GM12878 (cell line): ENCODE results near the gene DOK1. TPM values are rescaled to one million over a fixed set of nuclear protein-coding genes. Genes with fewer than 3 reads are reported as not detected.
A peak's percentile ranks its signal among the peaks of the same experiment; 100 is the strongest.

ENCODE experiments used
- BACH1 ChIP-seq: fragments of 450-650 bp; IDR thresholded peaks from 2 replicates; pipeline ENCODE4 v1.6.1; 2017; ENCODE audit warnings: mild to moderate bottlenecking, borderline replicate concordance
- CEBPZ ChIP-seq: fragments of 150-350 bp; IDR thresholded peaks from 2 replicates; pipeline ENCODE4 v1.6.1; 2016; ENCODE audit warnings: low read depth, low read length
- CTCF ChIP-seq, 3 experiments: IDR thresholded peaks in 2 of 3; conservative IDR thresholded peaks in 1 of 3; 2 replicates each; pipeline ENCODE4 v1.5.1; 2011; ENCODE audit warnings: low read depth in 3 of 3, low read length in 3 of 3, mild to moderate bottlenecking in 3 of 3, control low read depth in 2 of 3, moderate library complexity in 2 of 3, inconsistent platforms in 1 of 3, mixed read lengths in 1 of 3; ENCODE audit not compliant: control insufficient read depth in 2 of 3, insufficient read depth in 1 of 3; ENCODE audit errors: extremely low read depth in 1 of 3
- E2F4 ChIP-seq: IDR thresholded peaks from 2 replicates; pipeline ENCODE4 v1.6.1; 2012; ENCODE audit warnings: low read depth, low read length, improper control_type of control experiment
- EP300 ChIP-seq, 2 experiments: fragments of 150-350 bp in 1 of 2; IDR thresholded peaks; 2 replicates each; pipeline ENCODE4 v1.6.1; 2011 to 2012; ENCODE audit warnings: low read depth in 2 of 2, low read length in 2 of 2, borderline replicate concordance in 1 of 2, improper control_type of control experiment in 1 of 2, inconsistent platforms in 1 of 2; ENCODE audit not compliant: control insufficient read depth in 1 of 2
- ETV6 ChIP-seq, 2 experiments: fragments of 450-650 bp in 1 of 2; IDR thresholded peaks in 1 of 2; conservative IDR thresholded peaks in 1 of 2; 2 replicates each; pipeline ENCODE4 v1.6.1; 2014; ENCODE audit warnings: antibody characterized with exemption in 1 of 2, borderline replicate concordance in 1 of 2, low read depth in 1 of 2, mild to moderate bottlenecking in 1 of 2, moderate library complexity in 1 of 2
- GABPA ChIP-seq: IDR thresholded peaks from 2 replicates; pipeline ENCODE4 v1.6.1; 2014; ENCODE audit warnings: antibody characterized with exemption, low read depth, mild to moderate bottlenecking, inconsistent platforms
- HDGF ChIP-seq: fragments of 450-650 bp; IDR thresholded peaks from 2 replicates; pipeline ENCODE4 v1.6.1; 2016; ENCODE audit warnings: antibody characterized with exemption
- IRF4 ChIP-seq: IDR thresholded peaks from 2 replicates; pipeline ENCODE4 v1.6.1; 2011; ENCODE audit warnings: low read depth, low read length
- JUNB ChIP-seq: IDR thresholded peaks from 2 replicates; pipeline ENCODE4 v1.6.1; 2016; ENCODE audit warnings: antibody characterized with exemption, mild to moderate bottlenecking
- MAX ChIP-seq: IDR thresholded peaks from 2 replicates; pipeline ENCODE4 v1.6.1; 2012; ENCODE audit warnings: low read depth, low read length, improper control_type of control experiment
- NFIC ChIP-seq: IDR thresholded peaks from 2 replicates; pipeline ENCODE4 v1.6.1; 2012; ENCODE audit warnings: low read depth, mild to moderate bottlenecking, inconsistent platforms, low read length, moderate library complexity
- NFYA ChIP-seq: IDR thresholded peaks from 2 replicates; pipeline ENCODE4 v1.6.1; 2011; ENCODE audit warnings: low read depth, mild to moderate bottlenecking, low read length, improper control_type of control experiment, borderline replicate concordance
- PAX8 ChIP-seq: fragments of 450-650 bp; IDR thresholded peaks from 2 replicates; pipeline ENCODE4 v1.6.1; 2017; ENCODE audit warnings: mild to moderate bottlenecking, moderate library complexity
- POLR2A ChIP-seq: IDR thresholded peaks from 2 replicates; pipeline ENCODE4 v1.6.1; 2011; ENCODE audit warnings: low read depth, mild to moderate bottlenecking, low read length
- RAD51 ChIP-seq: fragments of 450-650 bp; IDR thresholded peaks from 2 replicates; pipeline ENCODE4 v1.6.1; 2016; ENCODE audit warnings: moderate library complexity, mild to moderate bottlenecking, inconsistent platforms
- RB1 ChIP-seq: fragments of 450-650 bp; formaldehyde crosslinking; IDR thresholded peaks from 2 replicates; pipeline ENCODE4 v1.6.1; 2017; ENCODE audit warnings: mild to moderate bottlenecking, borderline replicate concordance
- RBBP5 ChIP-seq: fragments of 200-600 bp; sonication (generic); conservative IDR thresholded peaks from 2 replicates; pipeline ENCODE4 v1.6.1; 2016
- RCOR1 ChIP-seq: conservative IDR thresholded peaks from 2 replicates; pipeline ENCODE4 v1.6.1; 2012; ENCODE audit warnings: low read depth, low read length, improper control_type of control experiment
- SMAD5 ChIP-seq: IDR thresholded peaks from 2 replicates; pipeline ENCODE4 v1.6.1; 2016; ENCODE audit warnings: antibody characterized with exemption, low read depth
- SRF ChIP-seq, 2 experiments: IDR thresholded peaks; 2 replicates each; pipeline ENCODE4 v1.6.1; 2011; ENCODE audit warnings: low read depth in 2 of 2, low read length in 2 of 2, mild to moderate bottlenecking in 1 of 2, moderate library complexity in 1 of 2
- polyA plus RNA-seq, 11 experiments: library from polyadenylated mRNA; depleted of rRNA in 4 of 11; unstranded in 6 of 11; stranded (reverse) in 5 of 11; fragments of >200 nt; fragmentation: Nextera tagmentation in 4 of 11; fragmentation: Illumina TruSeq in 1 of 11; extraction: Ambion mirVana in 4 of 11; extraction: Trizol in 1 of 11; gene quantifications; 1 replicate in 1 of 11; 2 replicates in 10 of 11; pipeline versions ENCODE4 v1.2.1 to v1.2.3, GENCODE V29; 2011 to 2016; ENCODE audit warnings: inconsistent platforms in 2 of 11, missing spikeins in 2 of 11, low read depth in 1 of 11
- total RNA-seq, 4 experiments: library from RNA; depleted of rRNA in 3 of 4; stranded (reverse); fragments of >200 nt in 3 of 4; fragmentation: Illumina TruSeq in 1 of 4; extraction: Trizol in 1 of 4; gene quantifications; 2 replicates each; pipeline versions ENCODE4 v1.2.1 to v1.2.3, GENCODE V29; 2013 to 2021
- TF ChIP-seq, protein P1 (sequence below): fragments of 450-650 bp; IDR thresholded peaks from 2 replicates; pipeline ENCODE4 v1.6.1; 2016; ENCODE audit warnings: mild to moderate bottlenecking

DOK1 gene
- total and polyA plus RNA-seq, 10 of the 15 experiments (the other 5 are each of a cell fraction or from before 2014, with no cell fraction given), result 1.4 to 104 (median 59.7) TPM

- no peak for TF ChIP-seq CEBPZ
- no peak for TF ChIP-seq NFYA
- no peak for TF ChIP-seq RAD51
- TF ChIP-seq CTCF (IDR thresholded peaks at IDR 0.05 in 2 of 3, conservative IDR thresholded peaks at IDR 0.05 in 1 of 3; ENCODE audit: control insufficient read depth in 2 of 3, extremely low read depth in 1 of 3, insufficient read depth in 1 of 3, low read depth in 3 of 3, low read length in 3 of 3), result no peak
- no peak for TF ChIP-seq RBBP5
- no peak for TF ChIP-seq MAX
- no peak for TF ChIP-seq EP300 (IDR thresholded peaks at IDR 0.05; ENCODE audit: borderline replicate concordance in 1 of 2, control insufficient read depth in 1 of 2, low read depth in 2 of 2, low read length in 2 of 2)
- TF ChIP-seq HDGF, result no peak
- TF ChIP-seq POLR2A, result 0 out of 2 replicates have a peak, but pooled peaks have one; percentile 31
- TF ChIP-seq RCOR1, result no peak
- no peak for TF ChIP-seq PAX8
- TF ChIP-seq IRF4, result peak; percentile 89
- TF ChIP-seq SRF (IDR thresholded peaks at IDR 0.05; ENCODE audit: low read depth in 2 of 2, low read length in 2 of 2), result no peak
- peak; percentile 32; the same call in 1 of the 2 replicates for TF ChIP-seq BACH1
- no peak for TF ChIP-seq GABPA
- TF ChIP-seq SMAD5, result no peak
- TF ChIP-seq E2F4, result no peak
- TF ChIP-seq RB1, result no peak
- TF ChIP-seq JUNB, result peak; percentile 97
- TF ChIP-seq ETV6 (conservative IDR thresholded peaks at IDR 0.05 in 1 of 2, IDR thresholded peaks at IDR 0.05 in 1 of 2; ENCODE audit: borderline replicate concordance in 1 of 2, low read depth in 1 of 2), result peak in 1 of 2 experiments; percentile 35; a peak in 1 of 4 replicates
- TF ChIP-seq, protein P1, sequence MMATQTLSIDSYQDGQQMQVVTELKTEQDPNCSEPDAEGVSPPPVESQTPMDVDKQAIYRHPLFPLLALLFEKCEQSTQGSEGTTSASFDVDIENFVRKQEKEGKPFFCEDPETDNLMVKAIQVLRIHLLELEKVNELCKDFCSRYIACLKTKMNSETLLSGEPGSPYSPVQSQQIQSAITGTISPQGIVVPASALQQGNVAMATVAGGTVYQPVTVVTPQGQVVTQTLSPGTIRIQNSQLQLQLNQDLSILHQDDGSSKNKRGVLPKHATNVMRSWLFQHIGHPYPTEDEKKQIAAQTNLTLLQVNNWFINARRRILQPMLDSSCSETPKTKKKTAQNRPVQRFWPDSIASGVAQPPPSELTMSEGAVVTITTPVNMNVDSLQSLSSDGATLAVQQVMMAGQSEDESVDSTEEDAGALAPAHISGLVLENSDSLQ, result no peak
- peak; percentile 78 for TF ChIP-seq NFIC
Observed at GRCh38 chr2:74584088-74584645, 29.6 kb downstream of the DOK1 start (continued).
